WTC11 (cell line): ENCODE data around the gene SORT1.

Experiments
- ESRRA ChIP-seq: sonication (generic); formaldehyde crosslinking; IDR thresholded peaks from 2 replicates; pipeline ENCODE4 v1.8.1; 2022; ENCODE audit warnings: mild to moderate bottlenecking, missing genetic modification reagents, borderline replicate concordance
- SP1 ChIP-seq: sonication (generic); formaldehyde crosslinking; conservative IDR thresholded peaks from 2 replicates; pipeline ENCODE4 v1.8.1; 2022; ENCODE audit warnings: missing genetic modification reagents
- STAT6 ChIP-seq: sonication (generic); formaldehyde crosslinking; conservative IDR thresholded peaks from 2 replicates; pipeline ENCODE4 v1.8.1; 2023; ENCODE audit warnings: mild to moderate bottlenecking, low read depth, missing genetic modification reagents, moderate library complexity
- TP53 ChIP-seq: sonication (generic); formaldehyde crosslinking; IDR thresholded peaks from 2 replicates; pipeline ENCODE4 v1.8.1; 2023; ENCODE audit warnings: mild to moderate bottlenecking, missing genetic modification reagents
- USF1 ChIP-seq: sonication (generic); formaldehyde crosslinking; IDR thresholded peaks from 2 replicates; pipeline ENCODE4 v1.8.0; 2022; ENCODE audit warnings: mild to moderate bottlenecking, missing genetic modification reagents
- ZNF416 ChIP-seq: fragments of 250-450 bp; sonication (Bioruptor Pico); IDR thresholded peaks from 2 replicates; pipeline ENCODE4 v1.9.0; 2021; ENCODE audit warnings: mild to moderate bottlenecking, inconsistent platforms

- no peak for TF ChIP-seq SP1 (CRISPR knock-in tag)
- TF ChIP-seq TP53, result no peak
- no peak for TF ChIP-seq USF1 (CRISPR knock-in tag)
- no peak for TF ChIP-seq ZNF416 (CRISPR knock-in tag)
- no peak for TF ChIP-seq STAT6 (CRISPR knock-in tag)
- TF ChIP-seq ESRRA (CRISPR knock-in tag), result no peak
Measured at GRCh38 chr1:109341944-109342930, 55.5 kb downstream of the SORT1 start.
